IPS DF 6.9 (cell line): ENCODE data around the gene RASA3.
"Not testable (repeated sequence)": the region's sequence is repeated elsewhere in the genome, so short reads cannot be mapped to it uniquely, and the experiment has no call there.

Experiments
- DNase-seq: peaks from one replicate; pipeline ENCODE4 v3.0.0-alpha.2; 2013; ENCODE audit warnings: low read depth, low spot score
- H3K27ac ChIP-seq: one replicate; pipeline ENCODE4 v1.5.1; 2013; ENCODE audit warnings: low read length, control low read depth
- H3K27me3 ChIP-seq: 2 replicates; pipeline ENCODE4 v1.6.1; 2013; ENCODE audit warnings: mild to moderate bottlenecking, low read length; ENCODE audit not compliant: control insufficient read depth, insufficient read depth
- H3K36me3 ChIP-seq: 2 replicates; pipeline ENCODE4 v1.6.1; 2013; ENCODE audit warnings: low read length; ENCODE audit not compliant: control insufficient read depth, insufficient read depth
- H3K4me1 ChIP-seq: 2 replicates; pipeline ENCODE4 v1.6.1; 2013; ENCODE audit warnings: low read length; ENCODE audit not compliant: control insufficient read depth, insufficient read depth
- H3K4me3 ChIP-seq: 2 replicates; pipeline ENCODE4 v1.5.1; 2013; ENCODE audit warnings: mild to moderate bottlenecking, low read length
- H3K9me3 ChIP-seq: 2 replicates; pipeline ENCODE4 v1.6.1; 2013; ENCODE audit warnings: low read length, inconsistent platforms; ENCODE audit not compliant: control insufficient read depth, insufficient read depth
- WGBS: extraction: QIAGEN DNeasy Blood & Tissue Kit; methylation state at CpG from one replicate; pipeline ENCODE4 v1.1.7; 2013; ENCODE audit warnings: mixed read lengths, missing lambda C conversion rate; ENCODE audit not compliant: insufficient read length, insufficient coverage; 5-methylcytosine and 5-hydroxymethylcytosine counted together

Gene RASA3

DNA sequence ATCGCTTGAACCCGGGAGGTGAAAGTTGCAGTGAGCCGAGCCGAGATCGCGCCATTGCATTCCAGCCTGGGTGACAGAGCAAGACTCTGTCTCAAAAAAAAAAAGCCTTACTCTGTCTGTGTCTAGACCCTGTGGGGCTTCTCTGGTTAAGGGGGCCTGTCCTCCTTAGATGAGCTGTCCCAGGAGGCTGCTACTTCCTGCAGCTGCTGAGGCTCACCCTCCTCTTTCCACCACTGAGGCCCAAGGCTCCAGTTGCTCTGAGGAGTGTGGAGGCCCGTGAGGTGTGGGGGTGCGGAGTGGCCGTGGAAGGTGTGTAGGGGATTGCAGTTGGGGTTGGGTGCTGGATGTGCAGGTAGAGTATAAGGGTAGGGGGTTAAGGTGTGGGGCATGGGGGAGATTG is 22.1 kb upstream of the RASA3 start:
- no peak overlapping the region for H3K4me3 ChIP-seq
- no CpG with 5 or more reads among the region's 9 CpGs for WGBS

DNA sequence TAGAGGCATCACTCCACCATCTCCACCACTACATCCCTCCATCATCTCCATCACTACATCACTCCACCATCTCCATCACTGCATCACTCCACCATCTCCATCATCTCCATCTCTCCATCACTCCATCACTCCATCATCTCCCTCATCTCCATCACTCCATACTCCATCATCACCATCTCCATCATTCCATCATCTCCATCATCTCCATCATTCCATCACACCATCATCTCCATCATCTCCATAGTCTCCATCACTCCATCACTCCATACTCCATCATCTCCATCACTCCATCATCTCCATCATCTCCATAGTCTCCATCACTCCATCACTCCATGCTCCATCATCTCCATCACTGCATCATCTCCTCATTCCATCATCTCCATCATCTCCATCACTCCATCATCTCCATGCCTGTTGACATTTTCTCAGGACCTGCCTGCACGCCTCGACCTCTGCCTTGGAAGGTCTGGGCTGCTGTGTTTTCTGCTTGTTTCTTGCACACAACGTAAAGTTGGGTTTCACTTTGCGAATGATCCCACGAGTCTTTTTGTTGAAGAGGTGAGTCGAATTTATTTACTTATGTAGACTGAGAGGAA is 21.2 kb upstream of the RASA3 start:
- Histone ChIP-seq H3K36me3 (no peaks in the 10 kb centered on the region), H3K4me1 (no peaks in the 10 kb centered on the region), H3K4me3 (no peak overlapping the region), H3K9me3 (no peaks in the 10 kb centered on the region), H3K27me3 (no peaks in the 10 kb centered on the region), H3K27ac (no peak overlapping the region)
- WGBS, result no CpG with 5 or more reads among the region's 6 CpGs
- DNase-seq, result no peak

More for the DNA sequence above, 22.1 kb upstream of the RASA3 start:
- no peaks in the 10 kb centered on the region for H3K27me3 ChIP-seq
- no peaks in the 10 kb centered on the region for H3K9me3 ChIP-seq
- no peaks in the 10 kb centered on the region for H3K36me3 ChIP-seq
- H3K27ac ChIP-seq, result no peak overlapping the region
- DNase-seq, result no peak
- H3K4me1 ChIP-seq, result no peaks in the 10 kb centered on the region

DNA sequence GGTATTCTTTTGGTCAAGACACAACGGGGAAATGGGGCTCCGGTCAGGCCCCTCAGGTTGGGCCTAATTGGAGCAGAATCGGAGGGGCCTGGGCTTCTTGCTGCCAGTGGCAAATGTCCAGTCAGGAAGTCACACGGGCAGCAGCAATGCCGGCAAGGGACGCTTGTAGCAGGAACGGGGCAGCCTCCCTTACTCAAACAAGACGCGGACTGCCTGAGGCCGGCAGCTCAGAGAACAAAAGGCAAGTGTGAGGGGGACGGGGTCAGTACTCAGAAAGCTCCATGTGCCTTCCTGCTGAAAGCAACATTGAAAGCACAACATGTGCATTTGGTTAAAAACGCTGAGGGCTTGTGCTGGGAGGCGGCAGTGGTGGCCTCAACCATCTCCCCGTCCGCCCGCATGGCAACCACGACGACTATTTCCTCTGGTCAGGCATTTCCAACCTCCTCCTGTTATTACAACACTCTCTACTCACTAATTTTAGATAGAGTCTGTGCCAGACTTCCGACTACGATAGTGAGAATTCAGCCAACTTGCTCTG is 20.5 kb upstream of the RASA3 start:
- no CpG with 5 or more reads among the region's 20 CpGs for WGBS
- no peak overlapping the region for H3K27ac ChIP-seq
- DNase-seq, result no peak
- no peaks in the 10 kb centered on the region for H3K36me3 ChIP-seq
- no peaks in the 10 kb centered on the region for H3K27me3 ChIP-seq
- no peaks in the 10 kb centered on the region for H3K4me1 ChIP-seq
- no peak overlapping the region for H3K4me3 ChIP-seq
- H3K9me3 ChIP-seq, result no peaks in the 10 kb centered on the region

DNA sequence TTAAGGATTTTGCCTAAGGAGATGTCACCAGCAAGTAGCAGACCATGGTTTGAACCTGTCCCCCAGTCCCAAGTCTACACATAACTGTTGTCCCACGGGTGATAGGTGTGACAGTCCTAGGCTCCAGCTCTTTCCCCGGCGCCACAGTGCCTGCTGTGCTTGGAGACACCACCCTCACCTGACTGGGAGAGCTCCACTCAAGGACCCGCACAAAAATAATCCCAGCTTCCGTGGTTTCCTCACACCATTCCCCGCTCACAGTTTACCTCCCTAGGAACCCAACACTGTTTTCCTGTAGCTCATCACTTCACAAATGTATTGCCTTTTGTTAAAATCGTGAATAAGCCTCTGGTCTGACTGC is 19.8 kb upstream of the RASA3 start:
- Histone ChIP-seq H3K27ac (no peak overlapping the region), H3K36me3 (no peaks in the 10 kb centered on the region), H3K9me3 (no peaks in the 10 kb centered on the region), H3K4me3 (no peak overlapping the region), H3K4me1 (no peaks in the 10 kb centered on the region), H3K27me3 (no peaks in the 10 kb centered on the region)
- DNase-seq, result no peak
- no CpG with 5 or more reads among the region's 7 CpGs for WGBS

DNA sequence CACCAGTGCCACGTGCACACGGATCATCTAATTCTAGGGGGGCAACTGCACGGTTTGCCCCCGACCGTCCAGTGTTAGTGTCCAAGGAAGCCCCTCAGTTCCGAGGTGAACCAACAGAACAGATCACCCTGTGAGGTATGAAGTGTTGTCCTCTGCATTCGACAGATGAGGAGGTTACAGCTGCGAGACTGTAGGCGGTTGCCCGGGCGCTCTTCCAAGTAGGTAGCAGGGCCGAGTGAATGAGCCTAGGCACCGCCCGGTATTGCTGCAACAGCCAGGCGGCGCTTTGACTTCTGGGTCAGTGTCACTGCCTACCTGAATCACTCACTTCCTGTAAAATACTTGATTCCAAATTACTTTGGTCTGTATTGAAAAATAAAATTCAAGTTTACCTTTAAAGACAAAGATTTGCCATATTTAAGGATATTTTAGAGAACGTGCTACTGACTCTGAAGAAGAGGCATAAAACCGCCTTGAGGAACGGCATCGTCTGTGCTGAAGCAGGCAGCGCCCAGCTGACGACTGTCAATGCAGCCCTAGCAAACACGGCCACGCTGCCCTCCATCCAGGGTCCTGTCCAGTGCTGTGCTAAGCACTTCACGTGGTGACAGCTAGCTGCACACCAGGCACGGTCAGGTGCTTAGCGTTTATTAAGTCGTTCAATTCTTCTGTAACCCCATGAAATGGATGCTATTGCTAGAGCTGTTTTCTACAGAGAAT is 19.3 kb upstream of the RASA3 start:
- no peak overlapping the region for H3K4me3 ChIP-seq
- H3K27me3 ChIP-seq, result no peaks in the 10 kb centered on the region
- no peaks in the 10 kb centered on the region for H3K36me3 ChIP-seq
- no CpG with 5 or more reads among the region's 28 CpGs for WGBS
- H3K27ac ChIP-seq, result no peak overlapping the region
- DNase-seq, result no peak
- no peaks in the 10 kb centered on the region for H3K9me3 ChIP-seq
- H3K4me1 ChIP-seq, result no peaks in the 10 kb centered on the region

DNA sequence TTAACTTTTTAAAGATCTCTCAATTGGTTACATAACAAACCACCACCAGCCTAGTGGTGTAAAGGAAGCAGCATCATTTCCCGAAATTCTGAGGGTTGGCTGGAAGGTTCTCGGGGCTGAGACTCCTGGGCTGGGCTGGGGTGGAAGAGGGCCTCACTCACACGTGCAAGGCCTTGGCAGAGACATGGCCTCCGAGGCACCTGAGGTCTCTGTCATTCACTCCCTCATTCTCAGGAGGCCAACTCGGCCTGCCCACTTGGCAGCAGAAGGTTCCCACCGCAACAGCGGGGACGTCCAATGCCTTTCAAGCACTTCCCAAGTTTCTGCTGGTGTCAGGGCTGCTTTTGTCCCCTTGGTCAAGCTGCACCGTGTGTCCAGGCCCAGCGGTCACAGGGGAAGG is 18.6 kb upstream of the RASA3 start:
- no peak overlapping the region for H3K27ac ChIP-seq
- no peaks in the 10 kb centered on the region for H3K36me3 ChIP-seq
- no peak overlapping the region for H3K4me3 ChIP-seq
- no CpG with 5 or more reads among the region's 10 CpGs for WGBS
- no peaks in the 10 kb centered on the region for H3K27me3 ChIP-seq
- DNase-seq, result no peak
- H3K9me3 ChIP-seq, result no peaks in the 10 kb centered on the region
- no peaks in the 10 kb centered on the region for H3K4me1 ChIP-seq

DNA sequence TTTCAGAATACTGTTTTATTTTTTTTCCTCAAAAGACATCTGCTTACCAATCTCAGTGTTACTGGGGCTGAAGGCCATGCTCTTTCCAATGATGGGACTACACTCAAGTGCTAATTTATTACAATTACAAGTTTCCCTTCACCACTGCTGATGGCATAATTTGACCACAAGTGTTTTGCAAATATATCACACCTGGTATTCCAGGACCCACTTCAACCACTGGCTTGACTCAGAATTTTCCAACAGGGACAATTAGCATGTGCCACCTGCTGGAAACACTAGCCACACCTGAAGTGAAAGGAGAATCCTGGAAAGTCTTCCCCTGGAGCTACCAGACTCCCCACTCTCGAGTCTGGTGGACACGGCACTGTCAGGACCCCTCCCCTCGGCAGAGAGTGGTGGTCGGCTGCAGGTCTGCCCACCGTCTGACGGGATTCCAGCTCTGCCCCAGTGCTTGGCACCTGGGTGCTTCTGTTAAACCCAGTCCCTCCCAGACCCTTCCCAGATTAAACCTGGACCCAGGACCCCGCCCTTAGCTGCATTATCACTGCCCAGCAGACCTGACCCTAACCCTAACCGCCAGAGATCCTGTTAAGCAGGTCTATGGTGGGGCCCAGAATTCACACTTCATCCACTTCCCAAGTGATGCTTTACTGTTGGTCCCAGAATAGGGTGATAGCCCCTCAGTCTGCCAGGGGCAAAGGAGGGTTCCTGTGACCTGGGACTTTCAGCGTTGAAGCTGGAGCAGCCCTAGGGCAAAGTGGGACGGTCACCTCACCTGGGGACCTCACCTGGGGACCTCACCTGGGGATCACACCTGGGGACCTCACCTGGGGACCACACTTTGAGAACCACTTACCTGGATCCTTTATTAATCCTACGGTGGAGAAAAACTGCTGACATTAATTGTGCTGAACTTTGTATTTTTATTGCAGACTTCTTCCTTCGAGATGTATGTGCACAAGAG is 17.6 kb upstream of the RASA3 start:
- H3K9me3 ChIP-seq, result no peaks in the 10 kb centered on the region
- H3K27me3 ChIP-seq, result no peaks in the 10 kb centered on the region
- no CpG with 5 or more reads among the region's 12 CpGs for WGBS
- H3K27ac ChIP-seq, result no peak overlapping the region
- no peaks in the 10 kb centered on the region for H3K4me1 ChIP-seq
- no peak overlapping the region for H3K4me3 ChIP-seq
- DNase-seq, result no peak
- H3K36me3 ChIP-seq, result no peaks in the 10 kb centered on the region

DNA sequence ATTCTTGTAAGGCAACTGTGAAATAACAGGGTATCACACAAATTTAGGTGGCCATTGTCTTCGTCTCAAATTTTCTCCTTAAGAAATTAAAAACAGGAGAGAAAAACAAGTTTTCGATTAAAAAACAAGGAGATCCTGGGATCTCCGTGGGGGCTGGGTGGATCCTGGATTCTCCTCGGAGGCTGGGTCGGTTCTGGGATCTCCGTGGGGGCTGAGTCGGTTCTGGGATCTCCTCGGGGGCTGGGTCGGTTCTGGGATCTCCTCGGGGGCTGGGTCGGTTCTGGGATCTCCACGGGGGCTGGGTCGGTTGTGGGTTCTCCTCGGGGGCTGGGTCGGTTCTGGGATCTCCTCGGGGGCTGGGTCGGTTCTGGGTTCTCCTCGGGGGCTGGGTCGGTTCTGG is 16.5 kb upstream of the RASA3 start:
- not testable (repeated sequence) for H3K27me3 ChIP-seq, H3K4me3 ChIP-seq, H3K4me1 ChIP-seq, H3K9me3 ChIP-seq, H3K27ac ChIP-seq, DNase-seq, H3K36me3 ChIP-seq
- WGBS, result no CpG with 5 or more reads among the region's 19 CpGs

DNA sequence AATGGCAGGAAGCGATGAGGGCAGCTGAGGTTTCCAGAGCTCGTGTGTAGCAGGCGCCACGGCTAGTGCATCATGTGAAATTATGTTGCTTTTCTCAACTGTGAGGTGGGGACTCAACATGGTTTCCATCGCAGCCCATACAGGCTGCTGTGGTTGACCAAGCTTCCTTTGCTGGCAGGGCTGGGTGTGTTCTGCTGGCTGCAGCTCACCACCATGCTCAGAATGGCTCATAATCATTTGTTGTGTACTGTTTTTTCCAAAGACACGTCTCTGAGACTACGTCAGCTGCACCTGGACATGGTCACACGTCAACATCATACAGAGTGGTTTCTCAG is 16.1 kb upstream of the RASA3 start:
- DNase-seq, result no peak
- H3K27me3 ChIP-seq, result no peaks in the 10 kb centered on the region
- H3K36me3 ChIP-seq, result no peaks in the 10 kb centered on the region; the same call in 1 of the 2 replicates
- no CpG with 5 or more reads among the region's 8 CpGs for WGBS
- H3K4me3 ChIP-seq, result no peak overlapping the region
- no peak overlapping the region for H3K27ac ChIP-seq
- no peaks in the 10 kb centered on the region for H3K9me3 ChIP-seq
- no peaks in the 10 kb centered on the region for H3K4me1 ChIP-seq

DNA sequence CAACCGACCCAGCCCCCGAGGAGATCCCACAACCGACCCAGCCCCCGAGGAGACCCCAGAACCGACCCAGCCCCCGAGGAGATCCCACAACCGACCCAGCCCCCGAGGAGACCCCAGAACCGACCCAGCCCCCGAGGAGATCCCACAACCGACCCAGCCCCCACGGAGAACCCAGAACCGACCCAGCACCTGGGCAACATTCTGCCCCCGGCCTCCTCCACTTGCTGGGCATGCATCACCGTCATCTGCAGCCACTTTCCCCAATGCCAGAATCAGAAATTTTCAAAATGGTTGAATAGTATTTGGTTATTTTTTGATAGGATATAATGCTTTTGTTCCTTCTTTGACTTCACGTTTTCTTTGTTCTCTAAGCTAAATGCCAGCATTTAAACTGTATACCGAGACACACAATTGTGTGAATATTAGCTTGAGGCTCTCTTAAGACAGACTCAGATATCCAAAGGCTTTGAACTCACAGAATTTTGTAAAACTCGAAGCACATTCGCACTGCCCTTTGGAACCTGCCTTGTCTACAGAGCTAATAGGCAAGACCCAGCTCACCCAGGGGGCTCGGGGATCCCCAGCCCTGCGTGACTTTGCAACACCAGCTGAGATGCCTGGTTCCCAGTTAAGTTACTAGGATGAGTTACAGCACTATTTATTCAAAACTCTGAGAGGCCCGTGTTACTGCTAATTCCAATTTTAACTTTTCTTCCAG is 15.5 kb upstream of the RASA3 start:
- Histone ChIP-seq H3K9me3 (no peaks in the 10 kb centered on the region), H3K27me3 (no peaks in the 10 kb centered on the region), H3K36me3 (no peaks in the 10 kb centered on the region; the same call in 1 of the 2 replicates), H3K27ac (no peak overlapping the region), H3K4me1 (no peaks in the 10 kb centered on the region), H3K4me3 (no peak overlapping the region)
- DNase-seq, result no peak
- WGBS, result no CpG with 5 or more reads among the region's 22 CpGs
